HFFc6 (cell line): ENCODE measurements around the gene UTP15. TPM values are rescaled to one million over a fixed set of nuclear protein-coding genes. Genes with fewer than 3 reads are reported as not detected.
A peak's percentile ranks its signal among the peaks of the same experiment; 100 is the strongest.

Source experiments
- DNase-seq: peaks from one replicate; pipeline ENCODE4 v3.0.0-alpha.2; 2018
- H3K27ac Mint-ChIP-seq: 2 replicates; pipeline ENCODE4 v1.8.0; 2020; ENCODE audit warnings: mild to moderate bottlenecking, mixed read lengths
- H3K27me3 Mint-ChIP-seq: 2 replicates; pipeline ENCODE4 v1.8.0; 2021; ENCODE audit warnings: mild to moderate bottlenecking, moderate library complexity, mixed read lengths; ENCODE audit not compliant: insufficient read depth
- H3K36me3 Mint-ChIP-seq: 2 replicates; pipeline ENCODE4 v1.8.0; 2021; ENCODE audit warnings: low read depth, mixed read lengths
- H3K4me1 Mint-ChIP-seq: 2 replicates; pipeline ENCODE4 v1.8.0; 2020; ENCODE audit warnings: low read depth, mixed read lengths
- H3K4me3 Mint-ChIP-seq: 2 replicates; pipeline ENCODE4 v1.8.0; 2020; ENCODE audit warnings: mild to moderate bottlenecking, moderate library complexity, mixed read lengths
- H3K9me3 Mint-ChIP-seq: 2 replicates; pipeline ENCODE4 v1.8.0; 2020; ENCODE audit warnings: mild to moderate bottlenecking, mixed read lengths
- total RNA-seq, 6 experiments: library from RNA; stranded (reverse); fragmentation: NEBNext Ultra II Directional; extraction: Animal tissue kit (Norgen Biotek cat#: 25700); gene quantifications; 2 replicates in 1 of 6; 3 replicates in 5 of 6; pipeline ENCODE4 v1.2.3, GENCODE V29; 2021
- TF ChIP-seq, protein P1 (sequence below): fragments of 200-600 bp; sonication (generic); IDR thresholded peaks from 2 replicates; pipeline ENCODE4 v1.5.0; 2021; ENCODE audit warnings: antibody characterized with exemption, mild to moderate bottlenecking

The UTP15 gene
- total RNA-seq, 6 experiments from 2014 or later: 20.2 to 25.6 (median 24.6) TPM

DNA sequence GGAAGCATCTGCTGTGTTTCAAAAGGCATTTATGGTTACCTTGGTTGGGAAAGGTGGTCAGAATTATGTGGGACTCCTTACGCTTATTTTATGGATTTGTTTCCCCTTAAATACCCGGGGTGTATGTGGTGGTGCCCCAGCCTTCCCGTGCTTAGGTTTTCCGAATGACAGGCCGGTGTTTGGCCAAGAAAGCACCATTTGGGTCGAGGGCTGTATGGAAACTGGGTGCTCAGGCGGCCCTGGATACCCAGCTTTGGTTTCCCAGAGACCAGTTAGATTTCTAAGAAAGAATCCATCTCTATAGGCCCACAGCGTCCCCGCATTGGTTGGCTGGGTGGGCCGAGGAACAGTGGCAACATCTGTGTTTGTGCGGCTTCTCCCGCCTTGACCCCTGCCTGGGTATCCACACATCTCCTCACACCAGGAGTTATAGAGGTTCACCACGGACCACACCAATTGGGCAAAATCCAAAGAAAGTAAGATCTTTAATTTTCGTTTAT is 61.3 kb downstream of the UTP15 start:
- DNase-seq: no peak
- Mint-ChIP-seq H3K27me3 (peaks cover 1% of the 10 kb centered on the region; the same call in 1 of the 2 replicates), H3K4me1 (peaks cover 38% of the 10 kb centered on the region), H3K9me3 (no peaks in the 10 kb centered on the region), H3K36me3 (no peaks in the 10 kb centered on the region), H3K27ac (0 out of 2 replicates have a peak overlapping the region, but pooled peaks have one; percentile 38), H3K4me3 (peak overlapping the region; percentile 84)
- TF ChIP-seq, protein P1, sequence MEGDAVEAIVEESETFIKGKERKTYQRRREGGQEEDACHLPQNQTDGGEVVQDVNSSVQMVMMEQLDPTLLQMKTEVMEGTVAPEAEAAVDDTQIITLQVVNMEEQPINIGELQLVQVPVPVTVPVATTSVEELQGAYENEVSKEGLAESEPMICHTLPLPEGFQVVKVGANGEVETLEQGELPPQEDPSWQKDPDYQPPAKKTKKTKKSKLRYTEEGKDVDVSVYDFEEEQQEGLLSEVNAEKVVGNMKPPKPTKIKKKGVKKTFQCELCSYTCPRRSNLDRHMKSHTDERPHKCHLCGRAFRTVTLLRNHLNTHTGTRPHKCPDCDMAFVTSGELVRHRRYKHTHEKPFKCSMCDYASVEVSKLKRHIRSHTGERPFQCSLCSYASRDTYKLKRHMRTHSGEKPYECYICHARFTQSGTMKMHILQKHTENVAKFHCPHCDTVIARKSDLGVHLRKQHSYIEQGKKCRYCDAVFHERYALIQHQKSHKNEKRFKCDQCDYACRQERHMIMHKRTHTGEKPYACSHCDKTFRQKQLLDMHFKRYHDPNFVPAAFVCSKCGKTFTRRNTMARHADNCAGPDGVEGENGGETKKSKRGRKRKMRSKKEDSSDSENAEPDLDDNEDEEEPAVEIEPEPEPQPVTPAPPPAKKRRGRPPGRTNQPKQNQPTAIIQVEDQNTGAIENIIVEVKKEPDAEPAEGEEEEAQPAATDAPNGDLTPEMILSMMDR: no peak

DNA sequence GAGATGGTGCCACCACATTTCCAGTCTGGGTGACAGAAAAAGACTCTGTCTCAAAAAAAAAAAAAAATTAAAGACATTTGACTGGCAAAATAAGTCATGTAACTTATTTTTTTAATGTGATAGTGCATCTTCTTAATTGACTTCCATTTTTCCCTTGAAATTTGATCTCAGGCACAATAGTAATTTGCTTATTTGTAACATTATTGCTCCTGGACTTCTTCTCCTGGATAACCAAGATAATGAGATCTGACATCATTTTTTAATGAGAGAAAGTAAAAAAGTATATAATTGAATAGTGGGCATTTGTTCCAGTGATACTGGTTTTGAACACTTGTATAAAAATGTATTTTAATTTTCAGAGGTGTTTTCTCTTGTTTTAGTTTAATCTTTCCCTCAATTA is 63.9 kb downstream of the UTP15 start:
- Mint-ChIP-seq H3K9me3 (no peaks in the 10 kb centered on the region), H3K27ac (no peak overlapping the region), H3K4me3 (no peak overlapping the region), H3K4me1 (peaks cover 51% of the 10 kb centered on the region), H3K27me3 (peaks cover 1% of the 10 kb centered on the region; the same call in 1 of the 2 replicates), H3K36me3 (0 out of 2 replicates have a peak, but pooled peaks cover 1% of the 10 kb centered on the region)
- TF ChIP-seq, protein P1: no peak
- DNase-seq: no peak

DNA sequence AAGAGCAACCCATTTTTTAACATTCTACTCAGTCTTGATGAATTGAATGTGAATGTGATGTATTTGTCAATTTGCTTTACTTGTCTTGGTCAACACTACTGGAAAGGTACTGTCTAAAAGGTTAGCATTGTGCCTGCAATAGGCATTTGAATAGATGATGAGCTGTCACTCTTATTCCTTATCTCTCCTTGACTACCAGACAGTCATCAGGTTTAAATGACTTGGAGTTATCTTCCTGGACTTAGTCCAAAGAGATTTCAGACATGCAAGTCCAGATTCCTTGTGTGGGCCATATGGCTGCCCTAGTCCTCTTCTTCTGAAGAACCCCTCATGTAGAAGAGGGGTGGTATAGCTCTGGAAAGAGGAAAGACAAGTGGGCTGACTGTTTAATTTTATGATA is 65.2 kb downstream of the UTP15 start:
- no peak for DNase-seq
- Mint-ChIP-seq H3K9me3 (no peaks in the 10 kb centered on the region), H3K27me3 (peaks cover 1% of the 10 kb centered on the region; the same call in 1 of the 2 replicates), H3K4me3 (no peak overlapping the region), H3K27ac (no peak overlapping the region), H3K4me1 (peaks cover 47% of the 10 kb centered on the region), H3K36me3 (peaks cover 6% of the 10 kb centered on the region; the same call in 1 of the 2 replicates)
- TF ChIP-seq, protein P1: no peak

DNA sequence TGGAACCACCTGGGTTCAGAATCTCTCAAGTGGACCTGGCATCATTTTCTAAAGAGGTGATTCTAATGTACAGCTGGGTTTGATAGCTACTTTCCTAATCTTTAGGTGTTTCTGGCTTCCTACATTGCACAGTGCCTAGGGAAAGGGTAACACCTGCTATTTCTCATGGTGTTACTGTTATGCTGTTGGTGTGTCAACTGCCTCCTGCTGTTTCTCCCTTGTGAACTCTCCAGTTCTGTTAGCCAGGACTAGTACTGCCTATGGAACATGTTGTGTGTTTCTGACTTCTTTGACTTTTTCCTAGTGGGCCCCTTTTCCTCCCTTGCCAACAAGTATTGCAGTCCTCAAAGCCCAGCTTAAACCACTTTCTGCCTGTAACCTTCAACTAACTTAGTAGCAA is 66.0 kb downstream of the UTP15 start:
- H3K36me3 Mint-ChIP-seq: peaks cover 6% of the 10 kb centered on the region; the same call in 1 of the 2 replicates
- peaks cover 1% of the 10 kb centered on the region; the same call in 1 of the 2 replicates for H3K27me3 Mint-ChIP-seq
- DNase-seq: no peak
- peaks cover 54% of the 10 kb centered on the region for H3K4me1 Mint-ChIP-seq
- H3K4me3 Mint-ChIP-seq: no peak overlapping the region
- H3K9me3 Mint-ChIP-seq: no peaks in the 10 kb centered on the region
- TF ChIP-seq, protein P1: no peak
- H3K27ac Mint-ChIP-seq: no peak overlapping the region

Other genes starting within 250 kb of the UTP15 start
- 10 to 100 TPM; 40.0 to 50.0 (median 45.4) TPM for gene FOXD1, start 117.0 kb upstream of the UTP15 start, total RNA-seq
- 100 to 1,000 TPM; 637 to 736 (median 692) TPM for gene BTF3, start 67.3 kb upstream of the UTP15 start, total RNA-seq
- gene ANKRA2, start 104 bp upstream of the UTP15 start, total RNA-seq: 10 to 100 TPM; 12.5 to 15.1 (median 13.7) TPM
- 10 to 100 TPM in 1 of 6 experiments, 1 to 10 TPM in 5; 7.5 to 13.6 (median 8.5) TPM for gene ARHGEF28, start 60.5 kb downstream of the UTP15 start, total RNA-seq